ENCODE results near the gene LARP4B.
A peak's percentile ranks its signal among the peaks of the same experiment; 100 is the strongest.
"Not testable (repeated sequence)": the region's sequence is repeated elsewhere in the genome, so short reads cannot be mapped to it uniquely, and the experiment has no call there.

LARP4B gene

DNA sequence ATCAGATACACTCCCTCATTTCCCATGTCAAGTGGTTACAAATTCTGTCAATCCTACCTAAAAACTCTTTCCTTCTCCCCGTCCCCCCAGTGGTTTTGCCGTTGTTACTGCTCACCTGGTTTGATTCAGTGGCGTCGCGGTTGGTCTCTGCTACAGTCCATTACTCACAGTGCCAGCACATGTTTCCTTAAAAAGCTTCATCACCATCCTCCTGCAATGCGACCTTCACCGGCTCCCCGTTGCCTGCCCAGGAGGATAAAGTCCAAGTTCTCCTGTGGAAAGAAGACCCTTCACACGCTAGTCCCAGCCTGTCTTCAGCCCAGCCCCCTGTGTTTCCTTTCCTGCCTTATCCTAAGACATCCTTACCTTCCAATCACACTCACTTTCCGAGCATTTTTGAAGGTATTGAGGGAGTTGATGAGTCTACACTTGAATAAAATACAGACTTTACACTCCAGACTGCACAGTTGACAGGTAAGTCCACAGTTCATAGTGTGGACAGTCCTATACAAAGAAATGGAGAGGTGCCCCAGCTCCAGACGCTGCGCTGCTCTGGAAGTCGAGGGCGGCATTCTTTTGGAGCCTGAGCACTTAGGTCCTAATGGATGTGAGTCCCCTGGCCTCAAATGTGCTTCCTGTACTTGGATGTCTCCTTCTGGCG is 3.4 kb upstream of the LARP4B start:
- DNase-seq (ENCODE audit: low spot score): no peak
- TF ChIP-seq, protein P1, sequence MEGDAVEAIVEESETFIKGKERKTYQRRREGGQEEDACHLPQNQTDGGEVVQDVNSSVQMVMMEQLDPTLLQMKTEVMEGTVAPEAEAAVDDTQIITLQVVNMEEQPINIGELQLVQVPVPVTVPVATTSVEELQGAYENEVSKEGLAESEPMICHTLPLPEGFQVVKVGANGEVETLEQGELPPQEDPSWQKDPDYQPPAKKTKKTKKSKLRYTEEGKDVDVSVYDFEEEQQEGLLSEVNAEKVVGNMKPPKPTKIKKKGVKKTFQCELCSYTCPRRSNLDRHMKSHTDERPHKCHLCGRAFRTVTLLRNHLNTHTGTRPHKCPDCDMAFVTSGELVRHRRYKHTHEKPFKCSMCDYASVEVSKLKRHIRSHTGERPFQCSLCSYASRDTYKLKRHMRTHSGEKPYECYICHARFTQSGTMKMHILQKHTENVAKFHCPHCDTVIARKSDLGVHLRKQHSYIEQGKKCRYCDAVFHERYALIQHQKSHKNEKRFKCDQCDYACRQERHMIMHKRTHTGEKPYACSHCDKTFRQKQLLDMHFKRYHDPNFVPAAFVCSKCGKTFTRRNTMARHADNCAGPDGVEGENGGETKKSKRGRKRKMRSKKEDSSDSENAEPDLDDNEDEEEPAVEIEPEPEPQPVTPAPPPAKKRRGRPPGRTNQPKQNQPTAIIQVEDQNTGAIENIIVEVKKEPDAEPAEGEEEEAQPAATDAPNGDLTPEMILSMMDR (IDR thresholded peaks at IDR 0.05; ENCODE audit: extremely low read depth, missing control alignments): no peak

DNA sequence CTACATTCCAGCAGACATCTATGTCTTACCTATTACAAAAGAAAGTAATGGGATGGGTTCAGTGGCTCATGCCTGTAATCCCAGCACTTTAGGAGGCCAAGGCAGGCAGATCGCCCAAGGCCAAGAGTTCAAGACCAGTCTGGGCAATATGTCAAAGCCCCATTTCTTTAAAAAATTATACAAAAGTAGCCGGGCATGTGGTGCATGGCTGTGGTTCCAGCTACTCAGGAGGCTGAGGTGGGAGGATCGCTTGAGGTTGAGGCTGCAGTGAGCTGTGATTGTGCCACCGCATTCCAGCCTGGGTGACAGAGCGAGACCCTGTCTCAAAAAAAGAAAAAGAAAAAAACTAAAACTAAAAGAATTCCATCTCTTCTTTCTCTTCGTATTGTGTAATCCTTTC is 2.7 kb upstream of the LARP4B start:
- DNase-seq (ENCODE audit: low spot score): not testable (repeated sequence)

GRCh38 chr10:932589-932988 is 1.1 kb upstream of the LARP4B start:
- no peak for DNase-seq (ENCODE audit: low spot score)
- TF ChIP-seq, protein P1 (IDR thresholded peaks at IDR 0.05; ENCODE audit: extremely low read depth, missing control alignments): no peak

DNA sequence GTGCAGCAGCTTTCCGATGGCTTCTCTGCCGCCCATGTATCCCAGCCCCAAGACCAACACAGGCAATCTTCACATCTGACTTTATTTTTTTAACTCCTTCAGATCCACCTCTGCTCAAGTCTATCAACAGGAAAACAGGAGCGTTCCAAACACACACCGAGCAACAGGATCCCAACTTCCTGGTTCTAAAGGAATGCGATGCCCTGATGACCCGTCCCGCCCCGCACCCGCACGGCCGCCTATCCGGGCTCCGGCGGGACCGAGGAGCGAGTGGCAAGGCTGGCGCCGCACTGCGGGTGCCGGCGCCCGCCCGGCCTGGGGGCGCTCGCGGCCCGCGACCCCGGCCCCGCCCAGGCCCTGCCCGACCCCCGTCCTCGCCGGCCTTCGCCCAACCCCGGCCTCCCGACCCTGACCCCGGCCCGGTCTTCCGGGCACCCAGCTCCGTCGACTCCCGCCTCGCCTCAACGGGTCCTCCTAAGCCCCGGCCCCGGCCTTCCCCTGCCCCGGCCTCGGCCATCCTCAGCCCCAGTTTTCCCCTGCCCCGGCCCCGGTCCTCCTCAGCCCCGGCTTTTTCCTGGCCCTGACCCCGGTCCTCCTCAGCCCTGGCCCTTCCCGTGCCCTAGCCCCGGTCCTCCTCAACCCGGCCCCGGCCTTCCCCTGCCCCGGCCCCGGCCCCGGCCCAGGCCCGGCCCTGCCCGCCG is 730 bp downstream of the LARP4B start:
- TF ChIP-seq, protein P1 (IDR thresholded peaks at IDR 0.05; ENCODE audit: extremely low read depth, missing control alignments): peak; percentile 12
- peak; percentile 38 for DNase-seq (ENCODE audit: low spot score)

GRCh38 chr10:929960-930624 is 1.4 kb downstream of the LARP4B start:
- TF ChIP-seq, protein P1 (IDR thresholded peaks at IDR 0.05; ENCODE audit: extremely low read depth, missing control alignments): no peak
- peak; percentile 51 for DNase-seq (ENCODE audit: low spot score)

- TF ChIP-seq, protein P1 (IDR thresholded peaks at IDR 0.05; ENCODE audit: extremely low read depth, missing control alignments): no peak
- no peak for DNase-seq (ENCODE audit: low spot score)
Measured at GRCh38 chr10:927131-927530, 4.4 kb downstream of the LARP4B start.

GRCh38 chr10:926075-926698 is 5.3 kb downstream of the LARP4B start:
- no peak for DNase-seq (ENCODE audit: low spot score)
- TF ChIP-seq, protein P1 (IDR thresholded peaks at IDR 0.05; ENCODE audit: extremely low read depth, missing control alignments): no peak
